ENCODE measurements around the gene FAM200A. TPM values are rescaled to one million over a fixed set of nuclear protein-coding genes. Genes with fewer than 3 reads are reported as not detected.
"Not testable (repeated sequence)": the region's sequence is repeated elsewhere in the genome, so short reads cannot be mapped to it uniquely, and the experiment has no call there.

The FAM200A gene
- total RNA-seq (1 to 10 TPM; 3.0 to 5.9 TPM), polyA plus RNA-seq (1 to 10 TPM; 2.3 to 3.2 TPM)
- long read RNA-seq, donor 1, transcript FAM200A-202 (2 exons, 2,480 nt) = major isoform, 5 of 13 reads
- long read RNA-seq, donor 1, partial matches to known transcripts = 0 of 13 reads
- long read RNA-seq, donor 1, other reads (novel, unspliced or antisense) = 6 of 13 reads
- long read RNA-seq, donor 2, partial matches to known transcripts = 0 of 2 reads
- long read RNA-seq, donor 2, other reads (novel, unspliced or antisense) = 0 of 2 reads

- ATAC-seq (ENCODE audit: low FRiP score) = peak; percentile 97
- Histone ChIP-seq H3K9me3 (ENCODE audit: control insufficient read depth, low read length) (no peaks in the 10 kb centered on the region), H3K4me3 (ENCODE audit: low read length in 2 of 2) (peak within 1 kb of the TSS; percentile 82 to 85), H3K27ac (ENCODE audit: low read depth in 1 of 2, low read length in 2 of 2) (peak within 1 kb of the TSS in 1 of 2 donors; percentile 67), H3K36me3 (ENCODE audit: control insufficient read depth in 1 of 2, insufficient read depth in 2 of 2, low read length in 1 of 2) (no peaks in the 10 kb centered on the region), H3K4me1 (ENCODE audit: control insufficient read depth in 1 of 2, insufficient read depth in 2 of 2, low read length in 2 of 2) (no peaks in the 10 kb centered on the region), H3K27me3 (ENCODE audit: control insufficient read depth in 1 of 2, insufficient read depth in 2 of 2, low read length in 1 of 2) (no peaks in the 10 kb centered on the region)
- intact Hi-C loops (cut with DNase I) = loop anchor here (5.0 kb wide), 1 partner anchor 50 kb away; the partner anchor contains the start of genes ZKSCAN5 (in 2 of the 2) and ZNF394 (in 2 of the 2)
- peak; percentile 94 to 97 for DNase-seq
- WGBS, 2 donors = 0% methylated on average over 37 of the region's 37 CpGs
Observed at GRCh38 chr7:99551767-99552463, at the start of gene FAM200A. Gene FAM200A, minus strand, starts transcription at chr7:99552114. Its CDS starts 3,707 bp downstream, at chr7:99548407.

- no peaks in the 10 kb centered on the region for H3K9me3 ChIP-seq (ENCODE audit: control insufficient read depth, low read length)
- no peak overlapping the region for H3K4me3 ChIP-seq (ENCODE audit: low read length in 2 of 2)
- 75 to 80% methylated on average over 4 of the region's 4 CpGs for WGBS, 2 donors
- H3K4me1 ChIP-seq (ENCODE audit: control insufficient read depth in 1 of 2, insufficient read depth in 2 of 2, low read length in 2 of 2) = no peaks in the 10 kb centered on the region
- H3K36me3 ChIP-seq (ENCODE audit: control insufficient read depth in 1 of 2, insufficient read depth in 2 of 2, low read length in 1 of 2) = no peaks in the 10 kb centered on the region
- peak; percentile 20 for ATAC-seq (ENCODE audit: low FRiP score)
- intact Hi-C loops (cut with DNase I) = no loop called here
- no peak for DNase-seq
- no peak overlapping the region for H3K27ac ChIP-seq (ENCODE audit: low read depth in 1 of 2, low read length in 2 of 2)
- no peaks in the 10 kb centered on the region for H3K27me3 ChIP-seq (ENCODE audit: control insufficient read depth in 1 of 2, insufficient read depth in 2 of 2, low read length in 1 of 2)
Observed at GRCh38 chr7:99599836-99600235, 47.9 kb upstream of the FAM200A start.

- no peak for DNase-seq
- H3K27me3 ChIP-seq (ENCODE audit: control insufficient read depth in 1 of 2, insufficient read depth in 2 of 2, low read length in 1 of 2) = no peaks in the 10 kb centered on the region
- no peaks in the 10 kb centered on the region for H3K9me3 ChIP-seq (ENCODE audit: control insufficient read depth, low read length)
- H3K4me3 ChIP-seq (ENCODE audit: low read length in 2 of 2) = no peak within 1 kb of the TSS
- H3K36me3 ChIP-seq (ENCODE audit: control insufficient read depth in 1 of 2, insufficient read depth in 2 of 2, low read length in 1 of 2) = no peaks in the 10 kb centered on the region
- H3K27ac ChIP-seq (ENCODE audit: low read depth in 1 of 2, low read length in 2 of 2) = no peak within 1 kb of the TSS
- no peaks in the 10 kb centered on the region for H3K4me1 ChIP-seq (ENCODE audit: control insufficient read depth in 1 of 2, insufficient read depth in 2 of 2, low read length in 2 of 2)
- WGBS, 2 donors = 48 to 54% methylated on average over 34 of the region's 34 CpGs
- intact Hi-C loops (cut with DNase I) = no loop called here
- no peak for ATAC-seq (ENCODE audit: low FRiP score)
Observed at GRCh38 chr7:99597762-99598501, 46.0 kb upstream of the FAM200A start, which contains the start of gene TMEM225B. Gene TMEM225B, plus strand, starts transcription at chr7:99598267. Its CDS starts 6,122 bp downstream, at chr7:99604389.

- no peak overlapping the region for H3K4me3 ChIP-seq (ENCODE audit: low read length in 2 of 2)
- no peaks in the 10 kb centered on the region for H3K27me3 ChIP-seq (ENCODE audit: control insufficient read depth in 1 of 2, insufficient read depth in 2 of 2, low read length in 1 of 2)
- no peak overlapping the region for H3K27ac ChIP-seq (ENCODE audit: low read depth in 1 of 2, low read length in 2 of 2)
- ATAC-seq (ENCODE audit: low FRiP score) (no peak), DNase-seq (no peak)
- H3K4me1 ChIP-seq (ENCODE audit: control insufficient read depth in 1 of 2, insufficient read depth in 2 of 2, low read length in 2 of 2) = no peaks in the 10 kb centered on the region
- H3K9me3 ChIP-seq (ENCODE audit: control insufficient read depth, low read length) = no peaks in the 10 kb centered on the region
- intact Hi-C loops (cut with DNase I) = no loop called here
- WGBS, 2 donors = 86 to 90% methylated on average over 1 of the region's 1 CpG
- H3K36me3 ChIP-seq (ENCODE audit: control insufficient read depth in 1 of 2, insufficient read depth in 2 of 2, low read length in 1 of 2) = no peaks in the 10 kb centered on the region
Observed at GRCh38 chr7:99596408-99596955, 44.6 kb upstream of the FAM200A start.

GRCh38 chr7:99594948-99595745, 43.2 kb upstream of the FAM200A start:
- Histone ChIP-seq H3K9me3 (ENCODE audit: control insufficient read depth, low read length) (no peaks in the 10 kb centered on the region), H3K4me1 (ENCODE audit: control insufficient read depth in 1 of 2, insufficient read depth in 2 of 2, low read length in 2 of 2) (no peaks in the 10 kb centered on the region), H3K4me3 (ENCODE audit: low read length in 2 of 2) (no peak overlapping the region), H3K27ac (ENCODE audit: low read depth in 1 of 2, low read length in 2 of 2) (no peak overlapping the region), H3K36me3 (ENCODE audit: control insufficient read depth in 1 of 2, insufficient read depth in 2 of 2, low read length in 1 of 2) (no peaks in the 10 kb centered on the region), H3K27me3 (ENCODE audit: control insufficient read depth in 1 of 2, insufficient read depth in 2 of 2, low read length in 1 of 2) (no peaks in the 10 kb centered on the region)
- WGBS, 2 donors = 62 to 66% methylated on average over 7 of the region's 7 CpGs
- ATAC-seq (ENCODE audit: low FRiP score) (no peak), DNase-seq (no peak)
- intact Hi-C loops (cut with DNase I) = no loop called here

GRCh38 chr7:99588868-99589267, 37.0 kb upstream of the FAM200A start:
- no peak for DNase-seq
- Histone ChIP-seq H3K4me1 (ENCODE audit: control insufficient read depth in 1 of 2, insufficient read depth in 2 of 2, low read length in 2 of 2) (no peaks in the 10 kb centered on the region), H3K4me3 (ENCODE audit: low read length in 2 of 2) (no peak overlapping the region), H3K27ac (ENCODE audit: low read depth in 1 of 2, low read length in 2 of 2) (no peak overlapping the region), H3K36me3 (ENCODE audit: control insufficient read depth in 1 of 2, insufficient read depth in 2 of 2, low read length in 1 of 2) (no peaks in the 10 kb centered on the region), H3K9me3 (ENCODE audit: control insufficient read depth, low read length) (no peaks in the 10 kb centered on the region), H3K27me3 (ENCODE audit: control insufficient read depth in 1 of 2, insufficient read depth in 2 of 2, low read length in 1 of 2) (peaks cover 0 to 2% of the 10 kb centered on the region in 2 donors)
- 70 to 80% methylated on average over 3 of the region's 3 CpGs for WGBS, 2 donors
- intact Hi-C loops (cut with DNase I) = no loop called here
- no peak for ATAC-seq (ENCODE audit: low FRiP score)

- DNase-seq; H3K27me3 ChIP-seq (ENCODE audit: control insufficient read depth in 1 of 2, insufficient read depth in 2 of 2, low read length in 1 of 2); H3K4me1 ChIP-seq (ENCODE audit: control insufficient read depth in 1 of 2, insufficient read depth in 2 of 2, low read length in 2 of 2); H3K9me3 ChIP-seq (ENCODE audit: control insufficient read depth, low read length); intact Hi-C loops (cut with DNase I); H3K27ac ChIP-seq (ENCODE audit: low read depth in 1 of 2, low read length in 2 of 2); ATAC-seq (ENCODE audit: low FRiP score); H3K36me3 ChIP-seq (ENCODE audit: control insufficient read depth in 1 of 2, insufficient read depth in 2 of 2, low read length in 1 of 2): not testable (repeated sequence)
- peak overlapping the region; percentile 24 to 69 for H3K4me3 ChIP-seq (ENCODE audit: low read length in 2 of 2)
- 41 to 43% methylated on average over 4 of the region's 4 CpGs for whole genome bisulfite sequencing, 2 donors
Observed at GRCh38 chr7:99580778-99581332, 28.9 kb upstream of the FAM200A start.

All from aorta (tissue), 5 donors.